Ishikawa (cell line): Measurements from ENCODE around the gene EGFR.

Experiments
- CEBPB ChIP-seq: IDR thresholded peaks from 2 replicates; pipeline ENCODE4 v1.6.1; 2012
- CREB1 ChIP-seq: IDR thresholded peaks from 2 replicates; pipeline ENCODE4 v1.6.1; 2012; ENCODE audit warnings: low read depth
- EGR1 ChIP-seq: IDR thresholded peaks from 2 replicates; pipeline ENCODE4 v1.6.1; 2012
- EP300 ChIP-seq: IDR thresholded peaks from 2 replicates; pipeline ENCODE4 v1.6.1; 2012; ENCODE audit warnings: borderline replicate concordance
- FOXM1 ChIP-seq: IDR thresholded peaks from 2 replicates; pipeline ENCODE4 v1.6.1; 2012; ENCODE audit warnings: low read depth, borderline replicate concordance
- NFIC ChIP-seq: IDR thresholded peaks from 2 replicates; pipeline ENCODE4 v1.6.1; 2012
- RAD21 ChIP-seq: IDR thresholded peaks from 2 replicates; pipeline ENCODE4 v1.6.1; 2012; ENCODE audit warnings: low read depth
- TAF1 ChIP-seq: IDR thresholded peaks from 2 replicates; pipeline ENCODE4 v1.6.1; 2012; ENCODE audit warnings: low read depth, mild to moderate bottlenecking
- TCF12 ChIP-seq: IDR thresholded peaks from 2 replicates; pipeline ENCODE4 v1.6.1; 2012; ENCODE audit warnings: low read depth
- TEAD4 ChIP-seq: IDR thresholded peaks from 2 replicates; pipeline ENCODE4 v1.6.1; 2012
- YY1 ChIP-seq: IDR thresholded peaks from 2 replicates; pipeline ENCODE4 v1.6.1; 2012; ENCODE audit warnings: low read depth
- ZBTB7A ChIP-seq: IDR thresholded peaks from 2 replicates; pipeline ENCODE4 v1.6.1; 2012; ENCODE audit warnings: low read depth
- TF ChIP-seq, protein P1 (sequence below): IDR thresholded peaks from 2 replicates; pipeline ENCODE4 v1.6.1; 2012
- TF ChIP-seq, protein P2 (sequence below): IDR thresholded peaks from 2 replicates; pipeline ENCODE4 v1.6.1; 2012; ENCODE audit warnings: low read depth, mild to moderate bottlenecking
- TF ChIP-seq, protein P3 (sequence below): IDR thresholded peaks from 2 replicates; pipeline ENCODE4 v1.6.1; 2012

The EGFR gene

DNA sequence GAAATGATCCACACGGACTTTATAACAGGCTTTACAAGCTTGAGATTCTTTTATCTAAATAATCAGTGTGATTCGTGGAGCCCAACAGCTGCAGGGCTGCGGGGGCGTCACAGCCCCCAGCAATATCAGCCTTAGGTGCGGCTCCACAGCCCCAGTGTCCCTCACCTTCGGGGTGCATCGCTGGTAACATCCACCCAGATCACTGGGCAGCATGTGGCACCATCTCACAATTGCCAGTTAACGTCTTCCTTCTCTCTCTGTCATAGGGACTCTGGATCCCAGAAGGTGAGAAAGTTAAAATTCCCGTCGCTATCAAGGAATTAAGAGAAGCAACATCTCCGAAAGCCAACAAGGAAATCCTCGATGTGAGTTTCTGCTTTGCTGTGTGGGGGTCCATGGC lies 155.6 kb downstream of the EGFR start:
- TF ChIP-seq CREB1 (no peak), TCF12 (no peak)

DNA sequence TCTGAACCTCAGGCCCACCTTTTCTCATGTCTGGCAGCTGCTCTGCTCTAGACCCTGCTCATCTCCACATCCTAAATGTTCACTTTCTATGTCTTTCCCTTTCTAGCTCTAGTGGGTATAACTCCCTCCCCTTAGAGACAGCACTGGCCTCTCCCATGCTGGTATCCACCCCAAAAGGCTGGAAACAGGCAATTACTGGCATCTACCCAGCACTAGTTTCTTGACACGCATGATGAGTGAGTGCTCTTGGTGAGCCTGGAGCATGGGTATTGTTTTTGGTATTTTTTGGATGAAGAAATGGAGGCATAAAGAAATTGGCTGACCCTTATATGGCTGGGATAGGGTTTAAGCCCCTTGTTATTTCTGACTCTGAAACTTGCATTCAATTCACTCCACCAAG lies 156.0 kb downstream of the EGFR start:
- TF ChIP-seq NFIC (no peak), CEBPB (no peak), TAF1 (no peak), TCF12 (no peak), EP300 (no peak), TEAD4 (no peak), ZBTB7A (no peak), RAD21 (no peak), EGR1 (no peak), CREB1 (no peak), YY1 (no peak)
- TF ChIP-seq, protein P1, sequence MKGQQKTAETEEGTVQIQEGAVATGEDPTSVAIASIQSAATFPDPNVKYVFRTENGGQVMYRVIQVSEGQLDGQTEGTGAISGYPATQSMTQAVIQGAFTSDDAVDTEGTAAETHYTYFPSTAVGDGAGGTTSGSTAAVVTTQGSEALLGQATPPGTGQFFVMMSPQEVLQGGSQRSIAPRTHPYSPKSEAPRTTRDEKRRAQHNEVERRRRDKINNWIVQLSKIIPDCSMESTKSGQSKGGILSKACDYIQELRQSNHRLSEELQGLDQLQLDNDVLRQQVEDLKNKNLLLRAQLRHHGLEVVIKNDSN: no peak
- TF ChIP-seq, protein P2, sequence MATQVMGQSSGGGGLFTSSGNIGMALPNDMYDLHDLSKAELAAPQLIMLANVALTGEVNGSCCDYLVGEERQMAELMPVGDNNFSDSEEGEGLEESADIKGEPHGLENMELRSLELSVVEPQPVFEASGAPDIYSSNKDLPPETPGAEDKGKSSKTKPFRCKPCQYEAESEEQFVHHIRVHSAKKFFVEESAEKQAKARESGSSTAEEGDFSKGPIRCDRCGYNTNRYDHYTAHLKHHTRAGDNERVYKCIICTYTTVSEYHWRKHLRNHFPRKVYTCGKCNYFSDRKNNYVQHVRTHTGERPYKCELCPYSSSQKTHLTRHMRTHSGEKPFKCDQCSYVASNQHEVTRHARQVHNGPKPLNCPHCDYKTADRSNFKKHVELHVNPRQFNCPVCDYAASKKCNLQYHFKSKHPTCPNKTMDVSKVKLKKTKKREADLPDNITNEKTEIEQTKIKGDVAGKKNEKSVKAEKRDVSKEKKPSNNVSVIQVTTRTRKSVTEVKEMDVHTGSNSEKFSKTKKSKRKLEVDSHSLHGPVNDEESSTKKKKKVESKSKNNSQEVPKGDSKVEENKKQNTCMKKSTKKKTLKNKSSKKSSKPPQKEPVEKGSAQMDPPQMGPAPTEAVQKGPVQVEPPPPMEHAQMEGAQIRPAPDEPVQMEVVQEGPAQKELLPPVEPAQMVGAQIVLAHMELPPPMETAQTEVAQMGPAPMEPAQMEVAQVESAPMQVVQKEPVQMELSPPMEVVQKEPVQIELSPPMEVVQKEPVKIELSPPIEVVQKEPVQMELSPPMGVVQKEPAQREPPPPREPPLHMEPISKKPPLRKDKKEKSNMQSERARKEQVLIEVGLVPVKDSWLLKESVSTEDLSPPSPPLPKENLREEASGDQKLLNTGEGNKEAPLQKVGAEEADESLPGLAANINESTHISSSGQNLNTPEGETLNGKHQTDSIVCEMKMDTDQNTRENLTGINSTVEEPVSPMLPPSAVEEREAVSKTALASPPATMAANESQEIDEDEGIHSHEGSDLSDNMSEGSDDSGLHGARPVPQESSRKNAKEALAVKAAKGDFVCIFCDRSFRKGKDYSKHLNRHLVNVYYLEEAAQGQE: no peak
- TF ChIP-seq, protein P3, sequence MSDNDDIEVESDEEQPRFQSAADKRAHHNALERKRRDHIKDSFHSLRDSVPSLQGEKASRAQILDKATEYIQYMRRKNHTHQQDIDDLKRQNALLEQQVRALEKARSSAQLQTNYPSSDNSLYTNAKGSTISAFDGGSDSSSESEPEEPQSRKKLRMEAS: no peak

DNA sequence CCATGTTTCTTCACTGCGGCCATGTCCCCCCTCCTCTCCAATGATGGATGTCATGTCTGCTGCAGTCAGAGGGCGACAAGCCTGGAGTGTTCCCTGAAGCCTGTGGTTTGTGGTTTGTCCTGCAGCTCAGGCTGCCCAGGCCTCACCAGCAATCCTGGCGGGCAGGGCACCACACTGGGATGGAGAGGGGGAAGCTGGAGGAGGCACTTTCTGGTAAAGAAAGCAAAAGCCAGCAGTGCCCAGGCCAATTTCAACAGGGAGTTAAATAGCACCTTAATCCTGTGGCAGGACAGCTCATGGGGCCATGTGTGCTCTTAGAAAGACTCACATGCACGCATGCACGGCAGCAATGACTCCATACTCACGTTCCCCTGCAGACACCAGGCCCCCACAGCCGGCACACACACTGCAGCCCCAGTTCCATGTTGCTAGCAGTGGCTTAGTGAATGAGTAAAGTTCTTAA lies 158.3 kb downstream of the EGFR start:
- TF ChIP-seq, protein P2: no peak
- TF ChIP-seq, protein P1: no peak
- TF ChIP-seq CEBPB (no peak), CREB1 (no peak), NFIC (no peak), YY1 (no peak), TCF12 (no peak), ZBTB7A (no peak), FOXM1 (no peak), TEAD4 (no peak), TAF1 (no peak), EP300 (no peak)
- TF ChIP-seq, protein P3: no peak

DNA sequence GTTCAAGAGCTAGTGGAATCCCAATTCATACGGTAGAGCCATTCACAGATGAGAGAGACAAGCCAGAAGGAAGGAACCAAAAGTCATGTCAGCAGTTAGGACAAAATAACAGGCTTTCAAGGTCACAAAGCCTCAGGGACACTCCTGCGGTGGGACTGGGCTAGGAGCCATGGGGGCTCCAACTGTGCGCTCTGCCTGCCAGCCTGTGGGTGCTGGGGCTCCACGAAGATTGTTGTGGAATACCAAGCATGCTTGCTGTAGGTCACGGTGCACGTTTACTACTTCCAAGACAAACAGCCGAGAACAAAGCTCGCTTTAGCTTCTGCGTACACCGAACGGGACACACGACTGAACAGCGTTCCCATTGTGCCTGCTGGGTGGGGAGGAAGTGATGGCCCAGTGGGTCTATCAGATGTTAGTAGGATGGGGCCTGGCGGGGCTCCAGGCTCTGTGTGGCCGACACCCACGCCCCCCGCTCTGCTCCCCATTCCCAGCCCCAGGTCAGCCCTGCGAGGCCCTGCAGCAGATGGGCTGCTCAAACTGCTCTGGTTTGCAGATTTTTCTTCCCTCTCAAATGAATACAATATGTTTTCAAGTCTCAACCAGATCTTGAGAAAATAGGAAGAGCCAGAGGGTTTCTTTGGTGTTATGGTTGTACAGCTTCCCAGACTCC lies 158.9 kb downstream of the EGFR start:
- TF ChIP-seq CEBPB: no peak
- TF ChIP-seq RAD21: no peak
- TF ChIP-seq, protein P3: no peak
- TF ChIP-seq CREB1: no peak
- TF ChIP-seq TEAD4: no peak
- TF ChIP-seq FOXM1: no peak

DNA sequence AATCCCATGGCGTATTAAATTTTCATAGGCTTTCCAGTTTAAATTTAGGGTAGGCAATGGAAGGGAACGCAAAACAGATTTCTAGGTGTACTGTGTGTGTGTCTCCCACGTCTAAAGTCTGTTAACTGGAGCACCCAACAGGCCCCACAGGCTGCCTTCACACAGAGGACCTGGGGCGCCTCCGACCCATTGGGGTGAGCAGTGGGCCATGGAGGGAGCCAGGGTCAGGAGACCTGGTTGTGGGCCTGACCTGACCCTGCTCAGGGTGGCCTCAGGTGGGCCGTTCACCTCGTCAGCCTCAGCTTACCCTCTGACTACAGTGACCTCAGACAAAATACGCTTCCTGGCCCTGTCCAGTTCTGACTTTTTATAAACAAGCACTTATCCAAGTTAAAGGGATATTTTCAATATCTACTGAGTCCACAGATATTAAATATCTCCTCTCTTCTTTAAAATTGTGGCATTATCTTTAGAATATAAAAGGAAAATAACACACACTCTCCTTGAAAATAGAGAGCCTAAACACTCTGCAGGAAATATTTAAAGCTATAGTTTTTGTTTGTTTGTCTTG lies 159.6 kb downstream of the EGFR start:
- TF ChIP-seq CREB1 (no peak), ZBTB7A (no peak)
